ENCODE measurements around the gene GAPDHS. TPM values are rescaled to one million over a fixed set of nuclear protein-coding genes. Genes with fewer than 3 reads are reported as not detected.

Gene GAPDHS
- total RNA-seq, 1 donor: not detected

DNA sequence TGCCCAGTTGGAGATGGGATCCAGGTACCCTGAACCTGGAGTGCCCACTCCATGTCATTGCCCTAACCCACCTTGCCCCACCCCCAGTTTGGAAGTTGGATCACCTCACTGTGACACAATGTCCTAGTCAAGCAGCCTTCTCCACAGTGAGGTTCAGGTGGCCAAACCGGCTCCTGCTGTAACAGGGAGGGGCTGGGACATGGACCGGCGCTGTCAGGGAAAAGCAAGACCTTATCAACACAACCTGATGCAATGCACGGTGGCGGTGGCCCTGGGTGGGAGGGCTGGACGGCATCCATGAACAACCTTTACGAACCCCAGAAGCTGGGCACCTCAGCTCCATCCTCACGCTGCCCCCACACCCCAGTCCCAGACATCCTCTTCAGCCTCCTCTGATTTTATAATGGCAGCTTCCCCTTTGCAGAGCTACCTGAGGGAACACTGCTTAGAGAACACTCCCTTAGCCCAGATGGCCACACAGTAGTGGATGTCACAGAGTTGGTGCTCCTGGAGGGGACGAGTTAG is 41.4 kb upstream of the GAPDHS start:
- TF ChIP-seq, protein P1, sequence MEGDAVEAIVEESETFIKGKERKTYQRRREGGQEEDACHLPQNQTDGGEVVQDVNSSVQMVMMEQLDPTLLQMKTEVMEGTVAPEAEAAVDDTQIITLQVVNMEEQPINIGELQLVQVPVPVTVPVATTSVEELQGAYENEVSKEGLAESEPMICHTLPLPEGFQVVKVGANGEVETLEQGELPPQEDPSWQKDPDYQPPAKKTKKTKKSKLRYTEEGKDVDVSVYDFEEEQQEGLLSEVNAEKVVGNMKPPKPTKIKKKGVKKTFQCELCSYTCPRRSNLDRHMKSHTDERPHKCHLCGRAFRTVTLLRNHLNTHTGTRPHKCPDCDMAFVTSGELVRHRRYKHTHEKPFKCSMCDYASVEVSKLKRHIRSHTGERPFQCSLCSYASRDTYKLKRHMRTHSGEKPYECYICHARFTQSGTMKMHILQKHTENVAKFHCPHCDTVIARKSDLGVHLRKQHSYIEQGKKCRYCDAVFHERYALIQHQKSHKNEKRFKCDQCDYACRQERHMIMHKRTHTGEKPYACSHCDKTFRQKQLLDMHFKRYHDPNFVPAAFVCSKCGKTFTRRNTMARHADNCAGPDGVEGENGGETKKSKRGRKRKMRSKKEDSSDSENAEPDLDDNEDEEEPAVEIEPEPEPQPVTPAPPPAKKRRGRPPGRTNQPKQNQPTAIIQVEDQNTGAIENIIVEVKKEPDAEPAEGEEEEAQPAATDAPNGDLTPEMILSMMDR (IDR thresholded peaks at IDR 0.05; ENCODE audit: insufficient read depth, low read depth, low read length): no peak
- no peak for DNase-seq (ENCODE audit: low read depth)

DNA sequence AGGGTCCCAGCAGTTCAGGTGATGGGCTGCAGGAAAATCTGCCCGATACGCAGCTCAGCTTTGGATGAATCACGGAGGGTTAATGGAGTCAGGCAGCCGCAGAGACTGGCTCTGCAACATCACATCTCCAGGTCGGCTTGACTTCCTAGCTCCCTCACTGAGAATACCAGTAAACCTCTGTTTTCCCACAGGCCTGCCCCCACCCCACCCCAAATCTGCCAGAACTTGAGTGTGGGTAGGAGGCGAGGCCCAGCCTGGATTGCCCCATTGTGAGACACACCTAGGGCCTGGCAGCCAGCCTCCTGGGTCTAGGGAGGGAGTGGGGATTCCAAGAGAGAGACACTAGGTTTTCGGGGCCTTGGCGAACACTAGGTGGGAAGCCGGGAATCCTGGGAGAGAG is 39.3 kb upstream of the GAPDHS start:
- TF ChIP-seq, protein P1 (IDR thresholded peaks at IDR 0.05; ENCODE audit: insufficient read depth, low read depth, low read length): no peak
- H3K4me3 ChIP-seq (ENCODE audit: low read depth, low read length): no peak overlapping the region
- no peak for DNase-seq (ENCODE audit: low read depth)

More for the DNA sequence above, 41.4 kb upstream of the GAPDHS start:
- no peak overlapping the region for H3K4me3 ChIP-seq (ENCODE audit: low read depth, low read length)

GRCh38 chr19:35495107-35496064 is 37.9 kb upstream of the GAPDHS start:
- TF ChIP-seq, protein P1 (IDR thresholded peaks at IDR 0.05; ENCODE audit: insufficient read depth, low read depth, low read length): peak; percentile 99

DNA sequence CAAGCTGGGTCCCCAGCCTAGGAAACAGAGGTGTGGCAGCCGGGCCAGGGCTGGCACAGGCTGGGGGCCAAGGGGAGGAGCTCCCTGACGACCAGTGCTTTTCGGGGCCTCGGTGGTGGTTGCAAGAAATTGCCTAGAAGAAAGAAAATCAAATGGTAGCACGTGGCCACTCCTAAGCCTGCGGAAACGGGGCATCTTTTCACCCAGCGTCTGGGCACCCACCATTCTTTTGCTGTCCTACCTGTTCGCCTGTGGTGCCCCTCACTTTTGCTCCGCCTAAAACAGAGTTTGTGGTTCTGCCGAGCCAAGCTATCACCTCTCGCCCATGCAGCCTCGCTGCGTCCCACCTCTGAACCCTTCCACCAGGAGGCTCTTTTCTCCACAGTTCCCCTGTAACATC is 35.9 kb upstream of the GAPDHS start:
- H3K4me3 ChIP-seq (ENCODE audit: low read depth, low read length): no peak overlapping the region
- no peak for DNase-seq (ENCODE audit: low read depth)
- TF ChIP-seq, protein P1 (IDR thresholded peaks at IDR 0.05; ENCODE audit: insufficient read depth, low read depth, low read length): no peak

More at GRCh38 chr19:35495107-35496064, 37.9 kb upstream of the GAPDHS start:
- H3K4me3 ChIP-seq (ENCODE audit: low read depth, low read length): no peak overlapping the region
- DNase-seq (ENCODE audit: low read depth): peak; percentile 63

DNA sequence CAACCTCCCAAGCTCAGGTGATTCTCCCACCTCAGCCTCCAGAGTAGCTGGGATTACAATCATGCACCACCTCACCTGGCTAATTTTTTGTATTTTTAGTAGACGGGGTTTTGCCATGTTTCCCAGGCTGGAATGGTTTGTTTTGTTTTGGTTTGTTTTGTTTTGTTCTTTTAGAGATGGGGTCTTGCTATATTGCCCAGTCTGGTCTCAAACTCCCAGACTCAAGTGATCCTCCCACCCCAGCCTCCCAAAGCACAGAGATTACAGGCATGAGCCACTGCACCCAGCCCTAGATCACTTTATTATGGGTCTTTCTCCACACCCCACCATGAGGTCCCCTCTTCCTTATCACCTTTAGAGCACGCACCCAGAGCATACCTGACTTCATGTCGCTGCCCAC is 35.0 kb upstream of the GAPDHS start:
- TF ChIP-seq, protein P1 (IDR thresholded peaks at IDR 0.05; ENCODE audit: insufficient read depth, low read depth, low read length): no peak
- no peak overlapping the region for H3K4me3 ChIP-seq (ENCODE audit: low read depth, low read length)
- DNase-seq (ENCODE audit: low read depth): no peak

DNA sequence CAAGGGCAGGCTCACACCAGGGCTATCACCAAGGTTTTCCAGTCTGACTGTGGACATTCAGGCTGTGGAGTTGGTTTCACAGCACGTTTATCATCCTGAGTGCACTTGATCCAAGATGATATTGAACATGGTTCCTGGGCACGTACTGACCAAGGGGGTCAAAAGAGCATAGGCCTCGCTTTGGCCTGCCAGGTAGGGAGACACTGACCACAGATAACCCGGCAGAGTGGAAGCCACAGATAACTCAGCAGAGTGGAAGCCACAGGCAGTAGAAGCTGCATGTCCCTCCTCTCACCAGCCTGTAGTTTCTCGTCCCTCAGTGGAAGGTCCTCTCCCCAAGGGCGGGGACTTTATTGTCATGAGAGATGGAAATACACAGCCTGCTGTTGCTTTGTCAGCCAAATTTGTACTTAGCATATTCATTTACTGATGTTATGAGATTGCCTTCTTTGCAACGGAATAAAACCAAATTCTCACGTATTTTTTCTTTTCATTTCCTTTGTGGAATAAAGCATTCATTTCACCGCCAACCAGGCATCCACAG is 34.2 kb upstream of the GAPDHS start:
- TF ChIP-seq, protein P1 (IDR thresholded peaks at IDR 0.05; ENCODE audit: insufficient read depth, low read depth, low read length): no peak
- no peak for DNase-seq (ENCODE audit: low read depth)
- H3K4me3 ChIP-seq (ENCODE audit: low read depth, low read length): no peak overlapping the region
